ENCODE data around the gene CHIC1. TPM values are rescaled to one million over a fixed set of nuclear protein-coding genes. Genes with fewer than 3 reads are reported as not detected.

The CHIC1 gene
- 5.1 and 17.2 TPM in 2 replicates for total RNA-seq (ENCODE audit: low replicate concordance)

GRCh38 chrX:73562984-73563737 is at the start of gene CHIC1:
Gene CHIC1 (plus strand): TSS chrX:73563197. CDS start chrX:73563285, 88 bp downstream.

Other genes with a start within 250 kb of the CHIC1 start
- gene CDX4, start 116.1 kb upstream of the CHIC1 start, total RNA-seq (ENCODE audit: low replicate concordance) = not detected in 2 replicates

Data from smooth muscle cell of the coronary artery (primary cell).